Measurements from ENCODE around the gene CYP4A11. TPM values are rescaled to one million over a fixed set of nuclear protein-coding genes. Genes with fewer than 3 reads are reported as not detected.
"Not testable (repeated sequence)": the region's sequence is repeated elsewhere in the genome, so short reads cannot be mapped to it uniquely, and the experiment has no call there.

Gene CYP4A11
- total RNA-seq, result under 1 TPM in 1 of 2 donors, not detected in 1; 0.57 TPM

GRCh38 chr1:46941135-46941694 lies at the start of gene CYP4A11:
Gene CYP4A11 (minus strand): TSS chr1:46941476. CDS start chr1:46941433, 43 bp downstream.
- Histone ChIP-seq H3K4me1 (no peaks in the 10 kb centered on the region), H3K27ac (no peak within 1 kb of the TSS), H3K27me3 (no peaks in the 10 kb centered on the region), H3K9me3 (no peaks in the 10 kb centered on the region), H3K36me3 (no peaks in the 10 kb centered on the region), H3K4me3 (no peak within 1 kb of the TSS), H3K9ac (ENCODE audit: low read depth in 2 of 2, low read length in 2 of 2) (no peak within 1 kb of the TSS)
- TF ChIP-seq, protein P1, sequence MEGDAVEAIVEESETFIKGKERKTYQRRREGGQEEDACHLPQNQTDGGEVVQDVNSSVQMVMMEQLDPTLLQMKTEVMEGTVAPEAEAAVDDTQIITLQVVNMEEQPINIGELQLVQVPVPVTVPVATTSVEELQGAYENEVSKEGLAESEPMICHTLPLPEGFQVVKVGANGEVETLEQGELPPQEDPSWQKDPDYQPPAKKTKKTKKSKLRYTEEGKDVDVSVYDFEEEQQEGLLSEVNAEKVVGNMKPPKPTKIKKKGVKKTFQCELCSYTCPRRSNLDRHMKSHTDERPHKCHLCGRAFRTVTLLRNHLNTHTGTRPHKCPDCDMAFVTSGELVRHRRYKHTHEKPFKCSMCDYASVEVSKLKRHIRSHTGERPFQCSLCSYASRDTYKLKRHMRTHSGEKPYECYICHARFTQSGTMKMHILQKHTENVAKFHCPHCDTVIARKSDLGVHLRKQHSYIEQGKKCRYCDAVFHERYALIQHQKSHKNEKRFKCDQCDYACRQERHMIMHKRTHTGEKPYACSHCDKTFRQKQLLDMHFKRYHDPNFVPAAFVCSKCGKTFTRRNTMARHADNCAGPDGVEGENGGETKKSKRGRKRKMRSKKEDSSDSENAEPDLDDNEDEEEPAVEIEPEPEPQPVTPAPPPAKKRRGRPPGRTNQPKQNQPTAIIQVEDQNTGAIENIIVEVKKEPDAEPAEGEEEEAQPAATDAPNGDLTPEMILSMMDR (IDR thresholded peaks at IDR 0.05), result no peak
- intact Hi-C loops (cut with DNase I), result no loop called here
- DNase-seq, result no peak

DNA sequence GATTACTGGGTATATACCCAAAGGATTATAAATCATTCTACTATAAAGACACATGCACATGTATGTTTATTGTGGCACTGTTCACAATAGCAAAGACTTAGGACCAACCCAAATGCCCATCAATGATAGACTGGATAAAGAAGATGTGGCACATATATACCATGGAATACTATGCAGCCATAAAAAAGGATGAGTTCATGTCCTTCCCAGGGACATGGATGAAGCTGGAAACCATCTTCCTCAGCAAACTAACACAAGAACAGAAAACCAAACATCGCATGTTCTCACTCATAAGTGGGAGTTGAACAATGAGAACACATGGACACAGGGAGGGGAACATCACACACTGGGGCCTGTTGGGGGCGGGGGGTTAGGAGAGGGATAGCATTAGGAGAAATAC lies 49.3 kb upstream of the CYP4A11 start:
- DNase-seq; H3K27me3 ChIP-seq; H3K4me3 ChIP-seq; H3K9me3 ChIP-seq; H3K9ac ChIP-seq (ENCODE audit: low read depth in 2 of 2, low read length in 2 of 2); H3K4me1 ChIP-seq; H3K27ac ChIP-seq; H3K36me3 ChIP-seq: not testable (repeated sequence)
- intact Hi-C loops (cut with DNase I), result loop anchor here (10.0 kb wide), 1 partner anchor 246 kb away; no protein-coding TSS in a partner anchor

DNA sequence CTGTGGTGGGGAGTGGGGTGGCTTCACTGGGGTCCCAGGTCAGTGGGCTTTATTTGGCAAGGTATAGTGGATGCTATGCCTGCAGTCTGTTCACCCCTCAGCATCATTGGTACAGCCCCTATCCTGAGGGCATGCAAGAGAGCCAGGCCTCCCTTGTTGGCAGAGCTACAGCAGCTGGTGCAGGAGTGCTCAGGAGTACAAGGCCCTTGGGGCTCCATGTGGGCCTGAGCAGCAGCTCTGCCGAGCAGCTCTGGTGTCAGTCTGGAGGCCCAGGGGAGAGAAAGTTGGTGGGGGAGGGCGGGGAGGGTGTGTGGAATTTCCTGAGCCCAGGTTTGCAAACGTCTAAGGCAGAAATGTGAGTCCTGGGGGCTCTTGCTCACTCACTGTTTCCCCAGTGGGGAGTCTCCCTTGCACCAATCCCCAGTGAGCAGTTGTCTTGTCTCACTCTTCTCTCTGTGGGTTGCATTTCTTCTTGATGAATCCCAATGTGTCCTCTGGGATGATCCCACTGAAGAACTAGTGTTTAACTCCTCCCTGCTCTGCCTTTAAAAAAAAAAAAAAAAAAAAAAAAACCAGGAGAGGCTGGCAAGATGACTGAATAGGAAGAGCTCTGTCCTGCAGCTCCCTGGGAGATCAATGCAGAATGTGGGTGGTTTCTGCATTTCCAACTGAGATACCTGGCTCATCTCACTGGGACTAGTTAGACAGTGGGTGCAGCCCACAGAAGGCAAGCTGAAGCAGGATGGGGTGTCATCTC lies 42.7 kb upstream of the CYP4A11 start:
- TF ChIP-seq, protein P1 (IDR thresholded peaks at IDR 0.05), result no peak
- H3K4me1 ChIP-seq, result no peaks in the 10 kb centered on the region

GRCh38 chr1:46983166-46983829 lies 42.0 kb upstream of the CYP4A11 start:
- Histone ChIP-seq H3K4me1 (no peaks in the 10 kb centered on the region), H3K36me3 (no peaks in the 10 kb centered on the region), H3K9ac (ENCODE audit: low read depth in 2 of 2, low read length in 2 of 2) (no peak overlapping the region), H3K27me3 (no peaks in the 10 kb centered on the region), H3K27ac (no peak overlapping the region), H3K4me3 (no peak overlapping the region), H3K9me3 (no peaks in the 10 kb centered on the region)
- intact Hi-C loops (cut with DNase I), result no loop called here
- no peak for DNase-seq
- TF ChIP-seq, protein P1 (IDR thresholded peaks at IDR 0.05), result no peak

More for the DNA sequence above, 42.7 kb upstream of the CYP4A11 start:
- Histone ChIP-seq H3K4me3 (no peak overlapping the region), H3K27me3 (no peaks in the 10 kb centered on the region), H3K9me3 (no peaks in the 10 kb centered on the region), H3K9ac (ENCODE audit: low read depth in 2 of 2, low read length in 2 of 2) (no peak overlapping the region), H3K36me3 (no peaks in the 10 kb centered on the region), H3K27ac (no peak overlapping the region)
- no peak for DNase-seq
- intact Hi-C loops (cut with DNase I), result no loop called here

- no peak overlapping the region for H3K27ac ChIP-seq
- DNase-seq, result no peak
- H3K9me3 ChIP-seq, result no peaks in the 10 kb centered on the region
- H3K27me3 ChIP-seq, result no peaks in the 10 kb centered on the region
- no peak overlapping the region for H3K4me3 ChIP-seq
- no peak overlapping the region for H3K9ac ChIP-seq (ENCODE audit: low read depth in 2 of 2, low read length in 2 of 2)
- H3K4me1 ChIP-seq, result no peaks in the 10 kb centered on the region
- intact Hi-C loops (cut with DNase I), result no loop called here
- TF ChIP-seq, protein P1 (IDR thresholded peaks at IDR 0.05), result no peak
- no peaks in the 10 kb centered on the region for H3K36me3 ChIP-seq
Measured at GRCh38 chr1:46969014-46969619, 27.8 kb upstream of the CYP4A11 start.

DNA sequence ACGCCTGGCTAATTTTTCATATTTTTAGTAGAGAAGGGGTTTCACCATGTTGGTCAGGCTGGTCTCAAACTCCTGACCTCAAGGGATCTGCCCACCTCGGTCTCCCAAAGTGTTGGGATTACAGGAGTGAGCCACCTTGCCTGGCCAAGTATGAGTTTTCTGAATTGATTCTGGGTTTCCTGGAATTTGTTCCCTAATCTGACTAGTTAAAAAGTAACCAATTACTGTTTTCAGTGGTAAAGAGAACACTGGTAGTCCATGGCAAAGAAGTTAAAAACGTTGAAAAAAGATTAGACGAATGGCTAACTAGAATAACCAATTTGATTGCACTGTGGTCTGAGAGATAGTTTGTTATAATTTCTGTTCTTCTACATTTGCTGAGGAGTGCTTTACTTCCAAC lies 21.0 kb upstream of the CYP4A11 start:
- H3K27ac ChIP-seq; intact Hi-C loops (cut with DNase I): not testable (repeated sequence)

More for the DNA sequence above, 21.0 kb upstream of the CYP4A11 start:
- not testable (repeated sequence) for H3K9me3 ChIP-seq; H3K27me3 ChIP-seq; H3K9ac ChIP-seq (ENCODE audit: low read depth in 2 of 2, low read length in 2 of 2); H3K4me1 ChIP-seq; H3K36me3 ChIP-seq; DNase-seq; H3K4me3 ChIP-seq
